Psoas muscle (tissue), 8 donors: ENCODE measurements around the gene CSF2RB. TPM values are rescaled to one million over a fixed set of nuclear protein-coding genes. Genes with fewer than 3 reads are reported as not detected.

Experiments used
- ATAC-seq, 4 donors: fragments of 200-7000 bp; cut with Tn5 transposase; one replicate each; pipeline ENCODE4 v1.9.1; 2020; ENCODE audit warnings: moderate library complexity in 3 of 4, mild to moderate bottlenecking in 2 of 4
- DNase-seq, 2 donors: peaks; one replicate each; pipeline ENCODE4 v3.0.0-alpha.2; 2020
- H3K27ac ChIP-seq: fragments of 200-600 bp; one replicate; pipeline ENCODE4 v1.8.0; 2022
- H3K27me3 ChIP-seq, 3 donors: fragments of 200-600 bp in 1 of 3; one replicate each; pipeline versions ENCODE4 v1.6.1 to v1.8.0; 2013 to 2022; ENCODE audit warnings: low read length in 2 of 3, mild to moderate bottlenecking in 2 of 3, moderate library complexity in 1 of 3; ENCODE audit not compliant: insufficient read depth in 3 of 3
- H3K36me3 ChIP-seq, 2 donors: fragments of 200-600 bp in 1 of 2; one replicate each; pipeline versions ENCODE4 v1.6.1 to v1.8.0; 2013 to 2022; ENCODE audit warnings: low read depth in 1 of 2, mild to moderate bottlenecking in 1 of 2, moderate library complexity in 1 of 2; ENCODE audit not compliant: insufficient read depth in 1 of 2
- H3K4me1 ChIP-seq: fragments of 200-600 bp; one replicate; pipeline ENCODE4 v1.8.0; 2022
- H3K4me3 ChIP-seq: fragments of 200-600 bp; one replicate; pipeline ENCODE4 v1.8.0; 2022; ENCODE audit warnings: mild to moderate bottlenecking
- H3K9me3 ChIP-seq: fragments of 200-600 bp; one replicate; pipeline ENCODE4 v1.8.0; 2022
- WGBS, 3 donors: extraction: QIAGEN DNeasy Blood & Tissue Kit; methylation state at CpG; one replicate each; pipeline versions ENCODE4 v1.1.6 to v1.1.7; 2013; 5-methylcytosine and 5-hydroxymethylcytosine counted together
- intact Hi-C, 2 donors: fragments of 100-400 bp; cut with DNase I; formaldehyde crosslinking; loops; one replicate each; pipeline versions ENCODE4 v1.11.0 to v1.14.2; 2022
- polyA plus RNA-seq, 3 donors: library from polyadenylated mRNA; stranded (reverse); fragments of 200-250 nt; gene quantifications; one replicate each; pipeline ENCODE4 v1.2.3, GENCODE V29; 2013
- total RNA-seq, 4 donors: library from RNA; stranded (reverse); fragmentation: NEBNext Ultra II Directional in 2 of 4; extraction: Animal tissue kit (Norgen Biotek cat#: 25700) in 2 of 4; gene quantifications; one replicate each; pipeline versions ENCODE4 v1.2.1 to v1.2.4, GENCODE V29; 2021 to 2023
- TF ChIP-seq, protein P1 (sequence below): fragments of 200-600 bp; IDR thresholded peaks from one replicate; pipeline ENCODE4 v1.8.0; 2022; ENCODE audit warnings: antibody characterized with exemption
- donor health status: healthy with polysubstance abuse.
- donor health status: DM: no; HTN: no; CAD: no; lungs with moderate emphysema.
- donor health status: Bipolar disorder and iron deficiency.
- donor health status: healthy.
- donor health status: DM: yes; HTN: yes; CAD: no.
- donor health status: DM: no; HTN: no; CAD: no.
- donor health status: DM: no; HTN: no; CAD: no.
- donor health status: DM: yes; HTN: yes; CAD: no.

Gene CSF2RB
- total and polyA plus RNA-seq, 7 donors = 0.25 to 1.7 (median 1.0) TPM

DNA sequence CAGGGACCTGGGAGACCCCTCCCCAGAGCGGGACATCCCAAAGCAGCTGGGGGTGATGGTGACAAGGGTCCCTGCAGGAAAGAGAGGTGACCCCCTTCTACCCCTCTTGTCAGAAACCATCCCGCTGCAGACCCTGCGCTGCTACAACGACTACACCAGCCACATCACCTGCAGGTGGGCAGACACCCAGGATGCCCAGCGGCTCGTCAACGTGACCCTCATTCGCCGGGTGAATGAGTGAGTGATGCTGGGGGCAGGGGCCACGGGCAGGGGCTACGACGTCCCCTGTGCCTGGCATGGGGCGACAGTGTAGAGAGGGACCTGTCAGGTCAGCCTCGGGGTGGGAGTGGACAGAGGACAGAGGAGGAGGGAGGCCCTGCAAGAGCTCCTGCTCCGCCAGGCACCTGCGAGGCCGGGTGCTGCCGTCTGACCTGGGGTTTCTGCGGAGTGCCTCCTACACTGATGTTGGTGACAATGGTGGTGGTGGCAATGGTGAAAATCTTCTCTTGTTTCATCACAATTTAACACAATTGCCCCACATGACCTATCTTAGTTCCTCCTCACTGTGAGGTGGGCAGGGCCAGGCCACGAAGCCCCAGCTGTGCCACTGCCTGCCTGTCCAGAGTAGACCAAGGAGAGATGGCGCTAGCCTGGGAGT is 9.8 kb downstream of the CSF2RB start:
- no peak for DNase-seq
- TF ChIP-seq, protein P1, sequence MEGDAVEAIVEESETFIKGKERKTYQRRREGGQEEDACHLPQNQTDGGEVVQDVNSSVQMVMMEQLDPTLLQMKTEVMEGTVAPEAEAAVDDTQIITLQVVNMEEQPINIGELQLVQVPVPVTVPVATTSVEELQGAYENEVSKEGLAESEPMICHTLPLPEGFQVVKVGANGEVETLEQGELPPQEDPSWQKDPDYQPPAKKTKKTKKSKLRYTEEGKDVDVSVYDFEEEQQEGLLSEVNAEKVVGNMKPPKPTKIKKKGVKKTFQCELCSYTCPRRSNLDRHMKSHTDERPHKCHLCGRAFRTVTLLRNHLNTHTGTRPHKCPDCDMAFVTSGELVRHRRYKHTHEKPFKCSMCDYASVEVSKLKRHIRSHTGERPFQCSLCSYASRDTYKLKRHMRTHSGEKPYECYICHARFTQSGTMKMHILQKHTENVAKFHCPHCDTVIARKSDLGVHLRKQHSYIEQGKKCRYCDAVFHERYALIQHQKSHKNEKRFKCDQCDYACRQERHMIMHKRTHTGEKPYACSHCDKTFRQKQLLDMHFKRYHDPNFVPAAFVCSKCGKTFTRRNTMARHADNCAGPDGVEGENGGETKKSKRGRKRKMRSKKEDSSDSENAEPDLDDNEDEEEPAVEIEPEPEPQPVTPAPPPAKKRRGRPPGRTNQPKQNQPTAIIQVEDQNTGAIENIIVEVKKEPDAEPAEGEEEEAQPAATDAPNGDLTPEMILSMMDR = no peak
- H3K36me3 ChIP-seq = no peaks in the 10 kb centered on the region
- ATAC-seq = no peak
- WGBS, 3 donors = 83 to 86% (median 85%) methylated on average over 17 to 21 of the region's 21 CpGs
- no peak overlapping the region for H3K4me3 ChIP-seq
- H3K9me3 ChIP-seq = peaks cover 4% of the 10 kb centered on the region
- H3K27ac ChIP-seq = no peak overlapping the region
- H3K4me1 ChIP-seq = no peaks in the 10 kb centered on the region
- intact Hi-C loops = no loop called here
- H3K27me3 ChIP-seq = peaks cover 0 to 50% (median 6%) of the 10 kb centered on the region in 3 donors

DNA sequence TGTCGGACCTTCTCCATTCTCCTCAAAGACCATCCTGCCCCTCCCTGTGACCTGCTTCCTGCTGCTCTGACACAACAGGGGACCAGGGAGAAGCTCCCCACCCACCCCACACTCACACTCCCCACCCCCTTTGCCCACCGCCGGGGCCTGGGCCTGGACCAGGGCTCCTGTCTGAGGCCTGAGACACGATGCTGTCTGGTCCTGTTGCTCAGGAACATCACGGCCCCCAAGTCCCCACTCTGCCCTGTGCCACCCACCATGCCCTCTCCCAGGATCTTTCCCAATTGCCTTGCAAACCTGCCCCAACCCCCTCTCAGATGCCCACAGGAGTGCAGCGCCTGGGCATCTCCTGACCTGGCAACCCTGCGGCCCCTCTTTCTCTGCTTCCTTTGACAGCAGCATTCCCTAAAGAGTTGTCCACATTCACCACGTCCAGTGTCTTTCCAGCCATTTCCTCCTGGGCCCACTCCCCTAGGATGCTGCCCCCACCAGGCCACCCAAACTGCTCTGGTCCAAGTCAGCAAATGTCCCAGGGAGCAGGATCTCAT is 10.8 kb downstream of the CSF2RB start:
- ATAC-seq (no peak), DNase-seq (no peak)
- WGBS, 3 donors = 73 to 79% (median 76%) methylated on average over 6 to 8 of the region's 8 CpGs
- peaks cover 0 to 60% (median 3%) of the 10 kb centered on the region in 3 donors for H3K27me3 ChIP-seq
- intact Hi-C loops = no loop called here
- no peak overlapping the region for H3K4me3 ChIP-seq
- H3K36me3 ChIP-seq = no peaks in the 10 kb centered on the region
- TF ChIP-seq, protein P1 = no peak
- no peak overlapping the region for H3K27ac ChIP-seq
- H3K4me1 ChIP-seq = no peaks in the 10 kb centered on the region
- H3K9me3 ChIP-seq = no peaks in the 10 kb centered on the region

DNA sequence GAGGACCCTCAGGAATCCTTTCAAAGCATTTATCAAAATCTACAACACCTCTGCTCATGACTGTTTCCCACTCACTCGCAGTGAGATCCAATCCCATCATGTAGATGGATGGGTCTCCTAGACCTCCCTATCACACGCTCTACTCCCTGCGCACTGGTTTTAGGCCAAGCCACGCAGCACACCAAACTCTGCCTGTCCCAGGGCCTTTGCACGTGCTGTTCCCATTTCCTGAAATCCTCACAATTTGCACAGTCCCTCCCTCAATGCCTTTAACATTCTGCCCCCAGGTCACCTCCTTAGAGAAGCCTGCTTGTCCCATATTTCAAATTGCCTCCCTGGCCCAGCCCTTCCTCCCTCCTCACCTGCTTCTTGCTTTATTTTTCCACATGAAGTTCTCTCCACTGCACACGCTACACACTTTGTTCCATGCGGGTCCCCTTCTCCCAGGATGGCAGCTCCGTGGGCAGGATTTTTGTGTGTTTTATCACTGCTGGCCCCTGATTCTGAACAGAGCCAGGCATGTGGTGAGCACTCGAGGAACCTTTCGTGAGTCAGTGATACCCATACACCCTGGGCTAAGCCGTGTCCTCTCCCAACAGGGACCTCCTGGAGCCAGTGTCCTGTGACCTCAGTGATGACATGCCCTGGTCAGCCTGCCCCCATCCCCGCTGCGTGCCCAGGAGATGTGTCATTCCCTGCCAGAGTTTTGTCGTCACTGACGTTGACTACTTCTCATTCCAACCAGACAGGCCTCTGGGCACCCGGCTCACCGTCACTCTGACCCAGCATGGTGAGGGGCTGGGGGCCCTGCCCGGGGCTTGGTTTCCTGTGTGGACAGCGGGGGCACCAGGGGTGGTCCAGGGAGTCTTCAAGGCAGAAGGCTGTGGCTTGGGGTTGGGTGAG is 12.2 kb downstream of the CSF2RB start:
- TF ChIP-seq, protein P1 = no peak
- no peaks in the 10 kb centered on the region for H3K36me3 ChIP-seq

DNA sequence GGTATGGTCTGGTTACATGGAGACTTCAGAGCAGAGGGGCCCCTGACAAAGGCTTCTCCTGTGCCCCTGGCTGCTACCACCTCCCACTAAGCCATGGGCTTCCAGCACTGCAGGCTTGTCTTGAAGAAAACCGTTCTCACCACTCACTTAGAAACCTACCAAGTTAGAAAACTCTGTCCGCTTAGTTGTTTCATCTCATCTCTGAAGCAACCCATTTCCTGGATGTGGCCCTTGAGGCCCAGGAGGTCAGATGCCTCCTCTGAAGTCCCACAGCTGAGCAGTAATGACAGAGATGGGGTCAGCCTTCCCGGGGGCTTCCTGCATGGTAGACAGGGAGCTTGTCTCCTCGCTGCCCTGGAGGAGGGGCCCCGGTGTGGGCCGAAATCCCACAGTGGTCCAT is 12.9 kb downstream of the CSF2RB start:
- DNase-seq (no peak), ATAC-seq (no peak)
- TF ChIP-seq, protein P1 = no peak
- no peaks in the 10 kb centered on the region for H3K9me3 ChIP-seq
- peaks cover 0 to 70% (median 7%) of the 10 kb centered on the region in 3 donors for H3K27me3 ChIP-seq
- no peaks in the 10 kb centered on the region for H3K4me1 ChIP-seq
- intact Hi-C loops = no loop called here
- no peak overlapping the region for H3K27ac ChIP-seq
- 80 to 83% (median 81%) methylated on average over 6 of the region's 6 CpGs for whole genome bisulfite sequencing, 3 donors
- no peaks in the 10 kb centered on the region for H3K36me3 ChIP-seq
- no peak overlapping the region for H3K4me3 ChIP-seq

More for the DNA sequence above, 12.2 kb downstream of the CSF2RB start:
- intact Hi-C loops = no loop called here
- no peaks in the 10 kb centered on the region for H3K9me3 ChIP-seq
- WGBS, 3 donors = 85 to 87% (median 85%) methylated on average over 19 of the region's 19 CpGs
- peaks cover 0 to 70% (median 7%) of the 10 kb centered on the region in 3 donors for H3K27me3 ChIP-seq
- H3K27ac ChIP-seq = no peak overlapping the region
- DNase-seq (no peak), ATAC-seq (no peak)
- H3K4me3 ChIP-seq = no peak overlapping the region
- H3K4me1 ChIP-seq = no peaks in the 10 kb centered on the region
